ENCODE measurements around the gene VASN. TPM values are rescaled to one million over a fixed set of nuclear protein-coding genes. Genes with fewer than 3 reads are reported as not detected.

The VASN gene
- total RNA-seq, 6 experiments from 2014 or later, result 92.0 to 131 (median 103) TPM

DNA sequence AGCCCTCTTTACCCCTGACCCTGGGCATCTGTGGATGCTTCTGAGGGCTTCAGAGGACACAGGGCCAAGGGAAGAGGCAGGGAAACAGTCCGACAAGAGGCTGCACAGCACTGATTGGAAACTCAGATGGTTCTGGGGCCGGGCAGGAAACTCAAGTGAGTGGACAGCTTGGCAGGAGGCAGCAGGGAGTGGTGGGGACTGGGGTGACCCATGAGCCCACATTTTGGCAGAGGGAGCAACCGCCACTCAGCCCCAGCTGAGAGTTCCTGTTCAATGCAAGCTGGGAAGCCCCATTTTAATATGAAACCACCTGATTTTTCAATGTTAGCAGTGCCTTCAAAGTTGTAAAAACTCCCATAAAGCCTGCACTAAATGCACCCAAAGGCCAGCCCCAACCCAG, 1.5 kb upstream of the VASN start:
- peaks cover 5% of the 10 kb centered on the region for H3K27me3 Mint-ChIP-seq (ENCODE audit: insufficient read depth)
- no peak for DNase-seq
- H3K36me3 Mint-ChIP-seq (ENCODE audit: low read depth), result no peaks in the 10 kb centered on the region
- H3K4me3 Mint-ChIP-seq, result no peak overlapping the region
- peaks cover 44% of the 10 kb centered on the region for H3K4me1 Mint-ChIP-seq (ENCODE audit: low read depth)
- peak overlapping the region; percentile 84 for H3K27ac Mint-ChIP-seq
- TF ChIP-seq, protein P1, sequence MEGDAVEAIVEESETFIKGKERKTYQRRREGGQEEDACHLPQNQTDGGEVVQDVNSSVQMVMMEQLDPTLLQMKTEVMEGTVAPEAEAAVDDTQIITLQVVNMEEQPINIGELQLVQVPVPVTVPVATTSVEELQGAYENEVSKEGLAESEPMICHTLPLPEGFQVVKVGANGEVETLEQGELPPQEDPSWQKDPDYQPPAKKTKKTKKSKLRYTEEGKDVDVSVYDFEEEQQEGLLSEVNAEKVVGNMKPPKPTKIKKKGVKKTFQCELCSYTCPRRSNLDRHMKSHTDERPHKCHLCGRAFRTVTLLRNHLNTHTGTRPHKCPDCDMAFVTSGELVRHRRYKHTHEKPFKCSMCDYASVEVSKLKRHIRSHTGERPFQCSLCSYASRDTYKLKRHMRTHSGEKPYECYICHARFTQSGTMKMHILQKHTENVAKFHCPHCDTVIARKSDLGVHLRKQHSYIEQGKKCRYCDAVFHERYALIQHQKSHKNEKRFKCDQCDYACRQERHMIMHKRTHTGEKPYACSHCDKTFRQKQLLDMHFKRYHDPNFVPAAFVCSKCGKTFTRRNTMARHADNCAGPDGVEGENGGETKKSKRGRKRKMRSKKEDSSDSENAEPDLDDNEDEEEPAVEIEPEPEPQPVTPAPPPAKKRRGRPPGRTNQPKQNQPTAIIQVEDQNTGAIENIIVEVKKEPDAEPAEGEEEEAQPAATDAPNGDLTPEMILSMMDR (IDR thresholded peaks at IDR 0.05), result no peak
- H3K9me3 Mint-ChIP-seq, result no peaks in the 10 kb centered on the region

DNA sequence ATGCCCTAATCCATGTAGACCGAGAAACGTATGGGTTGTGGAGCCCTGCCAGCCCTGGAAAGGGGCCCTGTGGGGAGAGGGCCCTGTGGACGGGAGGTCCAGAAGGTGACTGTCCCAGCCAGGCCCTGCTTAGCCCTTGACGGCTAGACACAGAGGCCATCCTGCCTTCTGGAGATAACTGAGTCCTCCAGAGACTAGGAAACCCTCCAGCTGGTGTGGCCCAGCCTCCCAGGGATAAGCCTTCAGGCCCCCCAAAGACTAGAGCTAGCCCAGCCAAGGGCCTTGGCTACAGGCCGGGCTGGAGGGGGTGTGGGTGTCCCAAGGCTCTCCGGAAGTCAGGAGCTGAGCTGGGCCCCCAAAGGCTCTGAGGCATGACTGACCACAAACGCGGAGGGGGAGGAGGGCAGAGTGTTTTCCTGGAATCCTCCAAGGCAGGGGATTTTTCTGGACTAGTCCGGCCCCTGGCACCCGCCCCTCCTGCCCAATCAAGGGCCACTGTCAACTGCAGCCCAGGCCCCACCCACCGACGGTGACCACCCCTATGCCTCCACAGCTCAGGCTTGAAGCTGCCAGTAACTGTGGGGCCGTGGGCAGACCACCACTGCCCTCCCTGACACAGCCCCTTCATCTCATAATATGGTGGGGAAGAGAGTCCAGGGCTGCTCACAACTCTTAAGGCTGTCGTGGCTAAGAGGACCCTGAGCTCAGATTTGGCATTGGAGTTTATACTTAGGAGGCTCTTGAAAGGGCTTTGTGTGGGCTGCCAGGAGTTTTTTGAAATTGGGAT, 885 bp upstream of the VASN start:
- DNase-seq, result peak; percentile 62
- H3K4me3 Mint-ChIP-seq, result peak overlapping the region; percentile 56
- peak overlapping the region; percentile 84 for H3K27ac Mint-ChIP-seq
- H3K27me3 Mint-ChIP-seq (ENCODE audit: insufficient read depth), result peaks cover 5% of the 10 kb centered on the region
- no peaks in the 10 kb centered on the region for H3K9me3 Mint-ChIP-seq
- no peaks in the 10 kb centered on the region for H3K36me3 Mint-ChIP-seq (ENCODE audit: low read depth)
- TF ChIP-seq, protein P1 (IDR thresholded peaks at IDR 0.05), result no peak
- H3K4me1 Mint-ChIP-seq (ENCODE audit: low read depth), result peaks cover 50% of the 10 kb centered on the region

DNA sequence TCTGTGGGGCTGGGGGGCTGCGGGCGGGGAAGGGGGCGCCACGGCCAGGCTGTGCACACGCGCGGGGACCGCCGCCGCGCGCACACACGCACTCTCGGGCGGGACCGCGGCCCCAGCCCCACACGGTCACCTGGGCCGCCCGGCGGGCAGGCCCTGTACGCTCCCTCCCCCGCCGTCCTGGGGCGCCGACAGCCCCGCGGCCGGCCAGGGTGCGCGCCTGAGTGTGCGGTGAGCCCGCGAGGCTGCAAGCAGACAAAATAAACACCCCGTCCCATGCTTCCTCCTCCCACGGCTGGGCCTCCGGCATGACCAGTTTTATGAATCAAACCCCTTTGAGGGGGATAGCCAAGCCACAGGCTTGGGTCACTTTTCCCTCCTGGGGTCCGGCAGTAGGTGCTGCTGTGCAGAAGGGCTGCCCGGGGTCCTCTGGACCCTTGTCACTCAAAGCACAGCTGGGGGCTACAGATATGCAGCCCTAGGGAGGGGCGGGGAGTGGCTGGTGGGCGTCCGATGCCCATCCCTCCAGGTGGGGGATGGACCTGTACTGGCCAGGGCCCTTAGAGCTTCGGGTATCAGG, 441 bp downstream of the VASN start:
- Mint-ChIP-seq H3K27me3 (ENCODE audit: insufficient read depth) (peaks cover 5% of the 10 kb centered on the region), H3K4me1 (ENCODE audit: low read depth) (peaks cover 63% of the 10 kb centered on the region), H3K27ac (peak overlapping the region; percentile 98), H3K9me3 (no peaks in the 10 kb centered on the region), H3K4me3 (peak overlapping the region; percentile 93), H3K36me3 (ENCODE audit: low read depth) (no peaks in the 10 kb centered on the region)
- no peak for DNase-seq
- TF ChIP-seq, protein P1 (IDR thresholded peaks at IDR 0.05), result 0 out of 2 replicates have a peak, but pooled peaks have one; percentile 12

DNA sequence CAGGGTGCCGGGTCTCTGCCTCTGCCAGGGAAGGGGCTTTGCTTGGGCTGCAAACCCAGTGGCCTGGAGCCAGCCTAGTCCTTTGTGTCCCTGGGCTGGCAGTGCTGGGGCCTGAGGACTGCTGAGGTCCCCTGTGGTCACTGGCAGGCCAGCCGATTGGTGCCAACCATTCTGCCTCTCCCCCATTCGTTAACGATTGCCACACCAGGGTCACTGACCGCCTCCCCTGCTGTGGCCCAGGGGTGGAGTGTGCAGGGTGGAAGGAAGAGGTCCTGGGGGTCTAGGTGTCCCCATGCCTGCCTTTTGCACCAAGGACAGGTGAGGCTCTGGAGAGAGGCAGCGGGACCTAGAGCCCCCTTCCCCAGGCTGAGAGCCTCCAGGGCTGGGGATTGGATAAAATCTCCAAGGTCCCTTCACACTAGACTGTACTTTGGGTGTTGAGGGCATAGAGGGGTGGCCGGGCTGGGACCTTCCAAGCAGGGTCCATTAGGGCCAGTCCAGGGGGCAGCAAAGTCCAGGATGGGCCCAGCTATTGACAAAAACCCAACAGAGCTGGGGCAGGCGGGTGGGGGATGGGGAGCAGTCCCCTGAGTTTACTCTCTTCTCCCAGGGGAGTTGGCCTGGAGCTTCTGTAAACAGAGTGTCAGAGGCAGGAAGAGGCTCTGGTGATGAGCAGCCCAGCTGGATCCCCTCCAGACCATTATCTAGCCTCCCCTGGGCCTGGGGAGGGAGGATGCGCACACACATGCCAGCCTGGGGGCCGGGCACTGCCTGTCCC, 1.1 kb downstream of the VASN start:
- peak overlapping the region; percentile 93 for H3K4me3 Mint-ChIP-seq
- H3K27me3 Mint-ChIP-seq (ENCODE audit: insufficient read depth), result peaks cover 5% of the 10 kb centered on the region
- DNase-seq, result peak; percentile 80
- H3K9me3 Mint-ChIP-seq, result no peaks in the 10 kb centered on the region
- TF ChIP-seq, protein P1 (IDR thresholded peaks at IDR 0.05), result no peak
- H3K27ac Mint-ChIP-seq, result peak overlapping the region; percentile 98
- H3K36me3 Mint-ChIP-seq (ENCODE audit: low read depth), result no peaks in the 10 kb centered on the region
- peaks cover 64% of the 10 kb centered on the region for H3K4me1 Mint-ChIP-seq (ENCODE audit: low read depth)

DNA sequence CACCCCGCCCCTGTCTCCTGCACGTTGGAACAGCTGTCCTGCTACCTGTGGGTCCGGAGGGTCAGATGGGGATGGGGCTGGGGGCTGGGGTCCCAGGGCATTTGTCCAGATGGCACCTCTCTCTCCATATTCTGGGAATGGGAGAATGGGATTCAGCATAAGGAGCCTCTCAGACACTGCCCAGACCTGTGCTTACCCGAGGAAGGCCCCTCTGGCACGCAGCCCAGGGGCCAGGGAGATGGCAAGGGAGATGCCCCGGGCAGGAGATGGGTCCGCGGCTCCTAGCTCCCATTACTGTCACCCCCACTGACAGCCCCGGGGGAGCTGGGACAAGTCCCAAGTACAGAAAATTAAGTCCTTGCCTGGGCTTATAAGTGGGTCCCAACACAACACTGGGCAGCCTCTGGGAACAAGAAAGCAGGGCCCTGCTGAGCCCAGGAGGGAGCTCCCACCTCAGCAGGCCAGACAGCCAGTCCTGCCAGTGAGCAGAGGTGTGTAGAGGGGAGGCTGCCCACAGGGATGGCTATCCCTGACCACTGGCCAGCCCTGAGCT, 1.8 kb downstream of the VASN start:
- Mint-ChIP-seq H3K4me1 (ENCODE audit: low read depth) (peaks cover 70% of the 10 kb centered on the region), H3K27me3 (ENCODE audit: insufficient read depth) (peaks cover 5% of the 10 kb centered on the region; the same call in 1 of the 2 replicates), H3K36me3 (ENCODE audit: low read depth) (no peaks in the 10 kb centered on the region; the same call in 1 of the 2 replicates), H3K9me3 (no peaks in the 10 kb centered on the region), H3K4me3 (peak overlapping the region; percentile 93), H3K27ac (peak overlapping the region; percentile 98)
- DNase-seq, result no peak
- TF ChIP-seq, protein P1 (IDR thresholded peaks at IDR 0.05), result no peak
